ENCODE results near the gene GATB.

GATB gene

DNA sequence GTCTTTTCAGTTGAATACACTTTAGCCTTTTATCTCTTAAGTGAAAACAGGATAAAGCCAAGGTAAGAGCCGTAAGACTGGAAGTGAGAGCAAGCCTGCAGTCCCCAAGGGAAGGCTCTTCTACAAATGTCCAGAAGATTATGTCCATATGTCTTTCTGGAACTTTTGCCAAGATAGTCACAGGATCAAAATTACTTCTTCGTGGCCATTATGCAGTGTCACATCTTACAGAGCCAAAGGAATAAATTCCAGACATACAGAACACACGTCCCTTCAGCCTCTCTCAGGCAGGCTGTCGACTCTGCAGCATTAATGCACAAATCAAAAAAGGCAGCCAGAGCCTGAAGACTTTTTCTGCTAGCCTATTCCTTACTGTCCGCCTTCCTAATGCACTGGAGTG, 10.9 kb upstream of the GATB start:
- no peak for DNase-seq (ENCODE audit: low read depth in 1 of 2, low spot score in 1 of 2)
- H3K27me3 ChIP-seq (ENCODE audit: insufficient read depth, poor library complexity, severe bottlenecking): no peaks in the 10 kb centered on the region
- H3K27ac ChIP-seq (replicated peaks): no peak overlapping the region
- H3K4me3 ChIP-seq (replicated peaks; ENCODE audit: insufficient read depth, low read length): no peak overlapping the region
- TF ChIP-seq GABPA (IDR thresholded peaks at IDR 0.05; ENCODE audit: low read depth): no peak

DNA sequence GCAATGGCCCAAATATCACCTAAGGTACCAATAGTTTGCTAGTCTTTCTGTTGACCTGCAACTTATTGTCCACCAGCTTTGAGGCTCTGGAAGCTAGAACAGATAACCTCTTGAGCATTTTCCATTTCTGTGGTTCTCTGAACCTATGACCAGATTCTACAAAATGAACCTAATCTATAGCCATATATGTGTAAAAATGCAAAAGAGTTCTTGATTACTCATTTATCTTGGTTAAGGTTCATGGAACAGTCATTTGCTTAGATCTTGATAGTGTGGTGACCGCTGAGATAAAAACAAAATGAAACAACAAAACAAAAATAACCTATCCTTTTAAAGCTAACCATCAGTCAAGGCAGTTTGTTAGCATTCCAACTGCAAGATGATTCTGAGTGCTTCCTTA, 9.3 kb upstream of the GATB start:
- no peak for TF ChIP-seq GABPA (IDR thresholded peaks at IDR 0.05; ENCODE audit: low read depth)
- TF ChIP-seq, protein P1, sequence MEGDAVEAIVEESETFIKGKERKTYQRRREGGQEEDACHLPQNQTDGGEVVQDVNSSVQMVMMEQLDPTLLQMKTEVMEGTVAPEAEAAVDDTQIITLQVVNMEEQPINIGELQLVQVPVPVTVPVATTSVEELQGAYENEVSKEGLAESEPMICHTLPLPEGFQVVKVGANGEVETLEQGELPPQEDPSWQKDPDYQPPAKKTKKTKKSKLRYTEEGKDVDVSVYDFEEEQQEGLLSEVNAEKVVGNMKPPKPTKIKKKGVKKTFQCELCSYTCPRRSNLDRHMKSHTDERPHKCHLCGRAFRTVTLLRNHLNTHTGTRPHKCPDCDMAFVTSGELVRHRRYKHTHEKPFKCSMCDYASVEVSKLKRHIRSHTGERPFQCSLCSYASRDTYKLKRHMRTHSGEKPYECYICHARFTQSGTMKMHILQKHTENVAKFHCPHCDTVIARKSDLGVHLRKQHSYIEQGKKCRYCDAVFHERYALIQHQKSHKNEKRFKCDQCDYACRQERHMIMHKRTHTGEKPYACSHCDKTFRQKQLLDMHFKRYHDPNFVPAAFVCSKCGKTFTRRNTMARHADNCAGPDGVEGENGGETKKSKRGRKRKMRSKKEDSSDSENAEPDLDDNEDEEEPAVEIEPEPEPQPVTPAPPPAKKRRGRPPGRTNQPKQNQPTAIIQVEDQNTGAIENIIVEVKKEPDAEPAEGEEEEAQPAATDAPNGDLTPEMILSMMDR (IDR thresholded peaks at IDR 0.05; ENCODE audit: insufficient read depth, low read length): no peak
- TF ChIP-seq SPI1 (IDR thresholded peaks at IDR 0.05; ENCODE audit: borderline replicate concordance, low read depth): no peak
- TF ChIP-seq, protein P2, sequence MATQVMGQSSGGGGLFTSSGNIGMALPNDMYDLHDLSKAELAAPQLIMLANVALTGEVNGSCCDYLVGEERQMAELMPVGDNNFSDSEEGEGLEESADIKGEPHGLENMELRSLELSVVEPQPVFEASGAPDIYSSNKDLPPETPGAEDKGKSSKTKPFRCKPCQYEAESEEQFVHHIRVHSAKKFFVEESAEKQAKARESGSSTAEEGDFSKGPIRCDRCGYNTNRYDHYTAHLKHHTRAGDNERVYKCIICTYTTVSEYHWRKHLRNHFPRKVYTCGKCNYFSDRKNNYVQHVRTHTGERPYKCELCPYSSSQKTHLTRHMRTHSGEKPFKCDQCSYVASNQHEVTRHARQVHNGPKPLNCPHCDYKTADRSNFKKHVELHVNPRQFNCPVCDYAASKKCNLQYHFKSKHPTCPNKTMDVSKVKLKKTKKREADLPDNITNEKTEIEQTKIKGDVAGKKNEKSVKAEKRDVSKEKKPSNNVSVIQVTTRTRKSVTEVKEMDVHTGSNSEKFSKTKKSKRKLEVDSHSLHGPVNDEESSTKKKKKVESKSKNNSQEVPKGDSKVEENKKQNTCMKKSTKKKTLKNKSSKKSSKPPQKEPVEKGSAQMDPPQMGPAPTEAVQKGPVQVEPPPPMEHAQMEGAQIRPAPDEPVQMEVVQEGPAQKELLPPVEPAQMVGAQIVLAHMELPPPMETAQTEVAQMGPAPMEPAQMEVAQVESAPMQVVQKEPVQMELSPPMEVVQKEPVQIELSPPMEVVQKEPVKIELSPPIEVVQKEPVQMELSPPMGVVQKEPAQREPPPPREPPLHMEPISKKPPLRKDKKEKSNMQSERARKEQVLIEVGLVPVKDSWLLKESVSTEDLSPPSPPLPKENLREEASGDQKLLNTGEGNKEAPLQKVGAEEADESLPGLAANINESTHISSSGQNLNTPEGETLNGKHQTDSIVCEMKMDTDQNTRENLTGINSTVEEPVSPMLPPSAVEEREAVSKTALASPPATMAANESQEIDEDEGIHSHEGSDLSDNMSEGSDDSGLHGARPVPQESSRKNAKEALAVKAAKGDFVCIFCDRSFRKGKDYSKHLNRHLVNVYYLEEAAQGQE (IDR thresholded peaks at IDR 0.05; ENCODE audit: insufficient replicate concordance, low read depth): no peak
- no peak for TF ChIP-seq POLR2AphosphoS5 (IDR thresholded peaks at IDR 0.05; ENCODE audit: low read depth)
- no peak for DNase-seq (ENCODE audit: low read depth in 1 of 2, low spot score in 1 of 2)
- no peak overlapping the region for H3K4me3 ChIP-seq (replicated peaks; ENCODE audit: insufficient read depth, low read length)

DNA sequence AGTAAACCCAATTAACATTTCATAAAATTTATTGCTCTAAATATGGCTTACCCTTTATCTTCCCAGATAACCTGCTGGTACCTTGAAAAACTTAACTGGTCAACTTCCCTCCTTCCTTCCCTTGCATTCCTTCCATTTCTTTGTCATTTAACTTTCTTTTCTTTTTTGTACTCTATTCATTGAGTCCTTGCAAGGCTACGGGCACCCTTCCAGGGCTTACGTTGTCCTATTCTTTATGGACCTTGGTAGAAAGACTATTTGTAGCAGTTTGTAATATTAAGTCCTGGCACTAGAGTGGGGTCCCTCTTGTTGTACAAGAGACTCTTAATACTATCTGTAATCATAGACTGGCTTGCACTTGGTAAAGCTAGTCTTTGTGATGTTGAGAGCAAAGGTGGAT, 8.0 kb upstream of the GATB start:
- TF ChIP-seq, protein P2 (IDR thresholded peaks at IDR 0.05; ENCODE audit: insufficient replicate concordance, low read depth): no peak
- TF ChIP-seq POLR2AphosphoS5 (IDR thresholded peaks at IDR 0.05; ENCODE audit: low read depth): no peak
- TF ChIP-seq GABPA (IDR thresholded peaks at IDR 0.05; ENCODE audit: low read depth): no peak
- TF ChIP-seq SPI1 (IDR thresholded peaks at IDR 0.05; ENCODE audit: borderline replicate concordance, low read depth): no peak
- TF ChIP-seq, protein P1 (IDR thresholded peaks at IDR 0.05; ENCODE audit: insufficient read depth, low read length): no peak
- no peak overlapping the region for H3K4me3 ChIP-seq (replicated peaks; ENCODE audit: insufficient read depth, low read length)
- no peak overlapping the region for H3K27ac ChIP-seq (replicated peaks)
- no peaks in the 10 kb centered on the region for H3K27me3 ChIP-seq (ENCODE audit: insufficient read depth, poor library complexity, severe bottlenecking)
- DNase-seq (ENCODE audit: low read depth in 1 of 2, low spot score in 1 of 2): no peak

More for the DNA sequence above, 9.3 kb upstream of the GATB start:
- H3K27me3 ChIP-seq (ENCODE audit: insufficient read depth, poor library complexity, severe bottlenecking): no peaks in the 10 kb centered on the region
- H3K27ac ChIP-seq (replicated peaks): no peak overlapping the region

DNA sequence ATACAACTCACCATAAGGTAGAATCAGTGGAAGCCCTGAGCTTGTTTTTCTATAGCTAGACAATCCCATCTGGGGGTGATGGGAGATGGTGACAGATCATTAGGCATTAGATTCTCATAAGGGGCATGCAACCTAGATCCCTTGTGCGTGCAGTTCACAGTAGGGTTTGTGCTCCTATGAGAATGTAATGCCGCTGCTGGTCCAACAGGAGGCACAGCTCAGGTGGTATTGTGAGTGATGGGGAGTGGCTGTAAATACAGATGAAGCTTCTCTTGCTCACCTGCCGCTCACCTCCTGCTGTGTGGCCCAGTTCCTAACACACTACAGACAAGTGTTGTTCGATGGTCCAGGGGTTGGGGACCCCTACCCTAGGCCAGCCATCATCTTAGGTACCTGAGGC, 5.9 kb upstream of the GATB start:
- DNase-seq (ENCODE audit: low read depth in 1 of 2, low spot score in 1 of 2): no peak
- Histone ChIP-seq H3K27me3 (ENCODE audit: insufficient read depth, poor library complexity, severe bottlenecking) (no peaks in the 10 kb centered on the region), H3K4me3 (replicated peaks; ENCODE audit: insufficient read depth, low read length) (no peak overlapping the region), H3K27ac (replicated peaks) (no peak overlapping the region)
- TF ChIP-seq, protein P1 (IDR thresholded peaks at IDR 0.05; ENCODE audit: insufficient read depth, low read length): no peak
- TF ChIP-seq, protein P2 (IDR thresholded peaks at IDR 0.05; ENCODE audit: insufficient replicate concordance, low read depth): no peak
- TF ChIP-seq POLR2AphosphoS5 (IDR thresholded peaks at IDR 0.05; ENCODE audit: low read depth): no peak
- no peak for TF ChIP-seq GABPA (IDR thresholded peaks at IDR 0.05; ENCODE audit: low read depth)
- no peak for TF ChIP-seq SPI1 (IDR thresholded peaks at IDR 0.05; ENCODE audit: borderline replicate concordance, low read depth)

Data from HL-60 (cell line).